HepG2 (cell line): ENCODE results near the gene TCAP. TPM values are rescaled to one million over a fixed set of nuclear protein-coding genes. Genes with fewer than 3 reads are reported as not detected.

Experiments used
- AGO1 ChIP-seq: fragments of 200-400 bp; formaldehyde crosslinking; IDR thresholded peaks from 2 replicates; pipeline ENCODE4 v1.6.1; 2017; ENCODE audit warnings: mild to moderate bottlenecking, low read depth, low read length, moderate library complexity; ENCODE audit not compliant: poor library complexity, severe bottlenecking
- ATF7 ChIP-seq, 2 experiments: fragments of 450-650 bp in 1 of 2; sonication (generic) in 1 of 2; formaldehyde crosslinking in 1 of 2; IDR thresholded peaks; 2 replicates each; pipeline versions ENCODE4 v1.4.0 to v1.6.1; 2016 to 2020; ENCODE audit warnings: antibody characterized with exemption in 1 of 2, mild to moderate bottlenecking in 1 of 2, missing genetic modification reagents in 1 of 2
- CSRNP1 ChIP-seq: sonication (generic); formaldehyde crosslinking; IDR thresholded peaks from 2 replicates; pipeline ENCODE4 v1.8.1; 2023; ENCODE audit warnings: mild to moderate bottlenecking, missing genetic modification reagents
- DR1 ChIP-seq: sonication (generic); formaldehyde crosslinking; IDR thresholded peaks from 2 replicates; pipeline ENCODE4 v1.8.0; 2021; ENCODE audit warnings: mild to moderate bottlenecking, missing genetic modification reagents, inconsistent platforms
- FOXA1 ChIP-seq, 2 experiments: fragments of 450-650 bp in 1 of 2; sonication (generic) in 1 of 2; formaldehyde crosslinking in 1 of 2; IDR thresholded peaks; 2 replicates each; pipeline versions ENCODE4 v1.4.0 to v1.6.1; 2016 to 2020; ENCODE audit warnings: missing genetic modification reagents in 1 of 2
- GFI1 ChIP-seq: sonication (generic); formaldehyde crosslinking; IDR thresholded peaks from 2 replicates; pipeline ENCODE4 v1.5.0; 2020; ENCODE audit warnings: missing genetic modification reagents, mild to moderate bottlenecking, borderline replicate concordance
- GLI4 ChIP-seq: sonication (generic); formaldehyde crosslinking; IDR thresholded peaks from 2 replicates; pipeline ENCODE4 v1.5.1; 2020; ENCODE audit warnings: missing genetic modification reagents, mild to moderate bottlenecking, moderate library complexity, borderline replicate concordance
- HCFC1 ChIP-seq: fragments of 150-350 bp; IDR thresholded peaks from 2 replicates; pipeline ENCODE4 v1.6.1; 2014; ENCODE audit warnings: low read depth, low read length
- HMG20B ChIP-seq: conservative IDR thresholded peaks from 2 replicates; pipeline ENCODE4 v1.6.1; 2016; ENCODE audit warnings: missing genetic modification reagents, missing compliant biosample characterization
- HNRNPH1 ChIP-seq: fragments of 200-400 bp; formaldehyde crosslinking; optimal IDR thresholded peaks from 2 replicates; pipeline ENCODE3; 2017; ENCODE audit warnings: mild to moderate bottlenecking, low read depth, low read length
- KDM1A ChIP-seq: IDR thresholded peaks from 2 replicates; pipeline ENCODE4 v1.6.1; 2016; ENCODE audit warnings: missing compliant biosample characterization
- MEIS2 ChIP-seq: sonication (generic); formaldehyde crosslinking; IDR thresholded peaks from 2 replicates; pipeline ENCODE4 v1.9.0; 2021; ENCODE audit warnings: mild to moderate bottlenecking, missing genetic modification reagents
- MIER2 ChIP-seq: IDR thresholded peaks from 2 replicates; pipeline ENCODE4 v1.6.1; 2016; ENCODE audit warnings: missing biosample characterization, missing genetic modification reagents
- PPARG ChIP-seq: conservative IDR thresholded peaks from 2 replicates; pipeline ENCODE4 v1.6.1; 2016; ENCODE audit warnings: missing biosample characterization, missing genetic modification reagents
- RARG ChIP-seq: sonication (generic); formaldehyde crosslinking; IDR thresholded peaks from 2 replicates; pipeline ENCODE4 v1.4.0; 2020; ENCODE audit warnings: low read depth, mild to moderate bottlenecking, missing genetic modification reagents
- RFX3 ChIP-seq: IDR thresholded peaks from 2 replicates; pipeline ENCODE4 v1.6.1; 2016; ENCODE audit warnings: missing biosample characterization, missing genetic modification reagents
- RFXANK ChIP-seq: IDR thresholded peaks from 2 replicates; pipeline ENCODE4 v1.6.1; 2016
- SIX1 ChIP-seq: sonication (generic); formaldehyde crosslinking; IDR thresholded peaks from 2 replicates; pipeline ENCODE4 v1.4.0; 2020; ENCODE audit warnings: missing genetic modification reagents, borderline replicate concordance
- TARDBP ChIP-seq: sonication (generic); formaldehyde crosslinking; IDR thresholded peaks from 2 replicates; pipeline ENCODE4 v1.8.0; 2022; ENCODE audit warnings: mild to moderate bottlenecking, missing genetic modification reagents
- THAP8 ChIP-seq: sonication (generic); formaldehyde crosslinking; IDR thresholded peaks from 2 replicates; pipeline ENCODE4 v1.5.1; 2020; ENCODE audit warnings: missing genetic modification reagents, mild to moderate bottlenecking, borderline replicate concordance
- ZMYM3 ChIP-seq: sonication (generic); formaldehyde crosslinking; IDR thresholded peaks from 2 replicates; pipeline ENCODE4 v1.5.1; 2020; ENCODE audit warnings: mild to moderate bottlenecking, missing genetic modification reagents
- ZNF263 ChIP-seq: sonication (generic); formaldehyde crosslinking; IDR thresholded peaks from 2 replicates; pipeline ENCODE4 v1.4.0; 2020; ENCODE audit warnings: missing genetic modification reagents
- ZNF530 ChIP-seq: sonication (generic); formaldehyde crosslinking; IDR thresholded peaks from 2 replicates; pipeline ENCODE4 v1.5.0; 2020; ENCODE audit warnings: low read depth, mild to moderate bottlenecking, missing genetic modification reagents
- ZNF597 ChIP-seq: sonication (generic); formaldehyde crosslinking; IDR thresholded peaks from 2 replicates; pipeline ENCODE4 v1.5.0; 2020; ENCODE audit warnings: missing genetic modification reagents
- polyA plus RNA-seq, 8 experiments: library from polyadenylated mRNA; depleted of rRNA in 3 of 8; stranded (reverse) in 7 of 8; unstranded in 1 of 8; fragments of >200 nt; fragmentation: Illumina TruSeq in 4 of 8; extraction: Trizol in 4 of 8; gene quantifications; 2 replicates each; pipeline versions ENCODE4 v1.2.1 to v1.2.3, GENCODE V29; 2011 to 2016; ENCODE audit warnings: low read depth in 4 of 8, missing spikeins in 1 of 8, mixed read lengths in 1 of 8; ENCODE audit not compliant: insufficient read depth in 1 of 8
- total RNA-seq, 5 experiments: library from RNA; depleted of rRNA; stranded (reverse); fragments of >200 nt; fragmentation: Illumina TruSeq; extraction: Trizol; gene quantifications; 2 replicates each; pipeline ENCODE4 v1.2.3, GENCODE V29; 2016; ENCODE audit warnings: low read depth in 1 of 5

The TCAP gene
- total and polyA plus RNA-seq, 2 of the 13 experiments (the other 11 are each of a cell fraction or from before 2014, with no cell fraction given) = 0.24 to 0.65 TPM

- TF ChIP-seq THAP8 (CRISPR knock-in tag) (no peak), PPARG (CRISPR knock-in tag) (no peak), DR1 (CRISPR knock-in tag) (no peak), RFX3 (CRISPR knock-in tag) (no peak), ZMYM3 (CRISPR knock-in tag) (no peak), HNRNPH1 (no peak), ZNF263 (CRISPR knock-in tag) (no peak), RARG (CRISPR knock-in tag) (no peak), ZNF530 (CRISPR knock-in tag) (no peak), HCFC1 (no peak), KDM1A (no peak), GFI1 (CRISPR knock-in tag) (no peak), ATF7 (IDR thresholded peaks at IDR 0.05) (no peak), ATF7 (CRISPR knock-in tag; IDR thresholded peaks at IDR 0.05) (peak; percentile 3; the same call in 1 of the 2 replicates), TARDBP (CRISPR knock-in tag) (no peak), MEIS2 (no peak), MIER2 (CRISPR knock-in tag) (no peak), GLI4 (CRISPR knock-in tag) (0 out of 2 replicates have a peak, but pooled peaks have one; percentile 2), RFXANK (CRISPR knock-in tag) (no peak), HMG20B (CRISPR knock-in tag) (no peak), ZNF597 (CRISPR knock-in tag) (no peak), SIX1 (CRISPR knock-in tag) (no peak), CSRNP1 (CRISPR knock-in tag) (no peak), AGO1 (peak; percentile 48), FOXA1 (IDR thresholded peaks at IDR 0.05) (no peak), FOXA1 (CRISPR knock-in tag; IDR thresholded peaks at IDR 0.05) (no peak)
These were observed at the start of gene TCAP (continued) for GRCh38 chr17:39664581-39665561.
